Memory B cell (primary cell): ENCODE data around the gene BTRC.

Experiments
- ATAC-seq: fragments of 150-1000 bp; cut with Tn5 transposase; 2 replicates; pipeline ENCODE4 v1.10.0; 2021; ENCODE audit warnings: low read depth, mild to moderate bottlenecking, moderate library complexity
- DNase-seq, 2 donors: peaks; one replicate each; pipeline ENCODE4 v3.0.0; 2022; ENCODE audit warnings: low spot score in 2 of 2
- H3K27ac Mint-ChIP-seq: one replicate; pipeline ENCODE4 v1.8.0; 2022; ENCODE audit warnings: mild to moderate bottlenecking, moderate library complexity, mixed read lengths
- H3K27me3 Mint-ChIP-seq: one replicate; pipeline ENCODE4 v1.8.0; 2022; ENCODE audit warnings: mixed read lengths
- H3K36me3 Mint-ChIP-seq: one replicate; pipeline ENCODE4 v1.8.0; 2022; ENCODE audit warnings: mild to moderate bottlenecking, mixed read lengths
- H3K4me1 Mint-ChIP-seq: one replicate; pipeline ENCODE4 v1.8.0; 2022; ENCODE audit warnings: mixed read lengths
- H3K4me3 Mint-ChIP-seq: one replicate; pipeline ENCODE4 v1.8.0; 2022; ENCODE audit warnings: mild to moderate bottlenecking, moderate library complexity, mixed read lengths
- H3K9me3 Mint-ChIP-seq: one replicate; pipeline ENCODE4 v1.8.0; 2022; ENCODE audit warnings: mixed read lengths

BTRC gene

GRCh38 chr10:101597091-101597900 is 243.3 kb downstream of the BTRC start:
- no peak overlapping the region for H3K4me3 Mint-ChIP-seq
- DNase-seq (no peak), ATAC-seq (no peak)
- H3K9me3 Mint-ChIP-seq = no peaks in the 10 kb centered on the region
- H3K27ac Mint-ChIP-seq = no peak overlapping the region
- peaks cover 3% of the 10 kb centered on the region for H3K36me3 Mint-ChIP-seq
- H3K27me3 Mint-ChIP-seq = no peaks in the 10 kb centered on the region
- H3K4me1 Mint-ChIP-seq = peaks cover 2% of the 10 kb centered on the region

GRCh38 chr10:101601541-101601940 is 247.6 kb downstream of the BTRC start:
- no peaks in the 10 kb centered on the region for H3K27me3 Mint-ChIP-seq

GRCh38 chr10:101602761-101603398 is 248.9 kb downstream of the BTRC start:
- Mint-ChIP-seq H3K27me3 (no peaks in the 10 kb centered on the region), H3K36me3 (peaks cover 13% of the 10 kb centered on the region), H3K27ac (no peak overlapping the region), H3K9me3 (no peaks in the 10 kb centered on the region), H3K4me3 (no peak overlapping the region), H3K4me1 (no peaks in the 10 kb centered on the region)
- ATAC-seq (peak; percentile 81), DNase-seq (peak; percentile 45 to 54)

More at GRCh38 chr10:101601541-101601940, 247.6 kb downstream of the BTRC start:
- H3K4me1 Mint-ChIP-seq = no peaks in the 10 kb centered on the region
- no peak overlapping the region for H3K27ac Mint-ChIP-seq
- peaks cover 13% of the 10 kb centered on the region for H3K36me3 Mint-ChIP-seq
- DNase-seq (no peak), ATAC-seq (no peak)
- no peaks in the 10 kb centered on the region for H3K9me3 Mint-ChIP-seq
- H3K4me3 Mint-ChIP-seq = no peak overlapping the region
